AG10803 (cell line): ENCODE data around the gene PJA1.

ENCODE experiments used
- DNase-seq: peaks from one replicate; pipeline ENCODE4 v3.0.0; 2010; ENCODE audit warnings: low read depth
- H3K4me3 ChIP-seq: 2 replicates; pipeline ENCODE4 v1.5.1; 2011; ENCODE audit warnings: mild to moderate bottlenecking, low read length, control low read depth
- CTCF ChIP-seq: conservative IDR thresholded peaks from 2 replicates; pipeline ENCODE4 v1.5.1; 2011; ENCODE audit warnings: mild to moderate bottlenecking, low read length, control low read depth, inconsistent platforms

Gene PJA1

GRCh38 chrX:69172937-69173336 lies 7.7 kb upstream of the PJA1 start:
- H3K4me3 ChIP-seq: no peak overlapping the region
- TF ChIP-seq CTCF: no peak
- no peak for DNase-seq

GRCh38 chrX:69170319-69170718 lies 5.1 kb upstream of the PJA1 start:
- TF ChIP-seq CTCF: no peak
- H3K4me3 ChIP-seq: no peak overlapping the region

GRCh38 chrX:69163936-69164741 lies 1.1 kb downstream of the PJA1 start:
- DNase-seq: no peak
- peak overlapping the region; percentile 75 for H3K4me3 ChIP-seq
- TF ChIP-seq CTCF: no peak

More at GRCh38 chrX:69170319-69170718, 5.1 kb upstream of the PJA1 start:
- no peak for DNase-seq

- DNase-seq: no peak
- no peak overlapping the region for H3K4me3 ChIP-seq
- no peak for TF ChIP-seq CTCF
These were observed 2.8 kb downstream of the PJA1 start for GRCh38 chrX:69162361-69162865.

DNA sequence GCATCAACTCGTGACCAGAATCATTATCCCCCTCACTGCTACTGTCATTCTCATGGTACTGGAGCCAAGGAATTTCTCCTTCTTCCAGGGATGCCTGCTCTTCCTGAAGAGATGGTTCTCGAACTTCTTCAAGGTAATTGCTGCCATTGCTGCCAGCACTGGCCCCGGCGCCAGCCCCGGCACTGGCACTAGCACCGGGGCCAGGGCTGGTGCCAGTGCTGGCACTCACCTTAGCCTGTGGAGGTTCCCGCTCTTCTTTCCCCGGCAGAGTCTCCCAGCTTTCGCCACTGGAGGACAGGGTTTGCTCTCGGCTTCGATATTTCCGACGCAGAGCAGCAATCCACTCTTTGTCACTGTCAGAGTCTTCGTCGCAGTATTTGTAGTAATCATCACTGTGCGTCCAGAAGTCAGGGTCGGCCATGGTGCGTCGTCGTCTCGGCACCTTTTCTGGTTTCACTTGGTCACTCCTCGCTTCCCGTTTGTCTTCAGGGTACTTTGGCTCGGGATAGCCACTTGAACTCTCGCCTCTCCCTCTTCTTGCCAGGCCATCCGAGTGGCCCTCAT lies 3.4 kb downstream of the PJA1 start:
- TF ChIP-seq CTCF: no peak
- no peak overlapping the region for H3K4me3 ChIP-seq
- DNase-seq: no peak

DNA sequence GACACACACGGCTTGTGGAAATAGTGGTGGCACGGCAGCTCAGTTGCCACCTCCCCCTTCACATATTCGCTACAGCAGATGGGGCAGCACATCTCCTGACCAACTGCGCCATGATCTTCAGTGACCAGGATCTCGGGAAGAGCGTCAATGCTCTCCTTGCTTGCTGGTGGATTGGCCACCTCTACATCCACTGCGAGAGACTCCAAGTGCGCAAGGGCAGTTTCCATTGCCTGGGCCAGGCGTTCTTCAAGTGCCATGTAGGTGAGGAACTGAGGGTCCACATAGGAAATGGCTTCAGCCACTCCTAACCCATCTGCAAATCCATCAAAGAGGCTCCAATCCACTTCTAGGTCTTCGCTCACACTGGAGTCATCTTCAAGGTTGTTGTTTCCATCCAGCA lies 3.9 kb downstream of the PJA1 start:
- H3K4me3 ChIP-seq: no peak overlapping the region
- DNase-seq: no peak
- TF ChIP-seq CTCF: no peak
